Lower leg skin (tissue), 3 donors: ENCODE results near the gene SELENOS.

Experiments used
- CTCF ChIP-seq, 3 donors: fragments of 450-650 bp; IDR thresholded peaks; one replicate each; pipeline ENCODE4 v1.5.1; 2016; ENCODE audit warnings: antibody characterized with exemption in 3 of 3, mild to moderate bottlenecking in 3 of 3, moderate library complexity in 2 of 3
- POLR2A ChIP-seq, 2 donors: fragments of 450-650 bp; IDR thresholded peaks; one replicate each; pipeline ENCODE4 v1.6.1; 2016 to 2017; ENCODE audit warnings: antibody characterized with exemption in 2 of 2, mild to moderate bottlenecking in 1 of 2, moderate library complexity in 1 of 2

- no peak for TF ChIP-seq POLR2A (IDR thresholded peaks at IDR 0.05)
- TF ChIP-seq CTCF (IDR thresholded peaks at IDR 0.05), result no peak
Measured at GRCh38 chr15:101250873-101251829, 26.1 kb downstream of the SELENOS start.
